OCI-LY3 (cell line): ENCODE measurements around the gene ZNF516.

ENCODE experiments used
- H2AFZ ChIP-seq: fragments of 200-600, 300-600 bp; shearing (Covaris generic); 2 replicates; pipeline ENCODE4 v1.6.0; 2014; ENCODE audit warnings: antibody characterized with exemption, low read depth, low read length
- H3K27ac ChIP-seq: fragments of 200-600, 300-600 bp; sonication (generic); 2 replicates; pipeline ENCODE4 v1.5.1; 2014; ENCODE audit warnings: mild to moderate bottlenecking, low read length, moderate library complexity, mixed read lengths
- H3K27me3 ChIP-seq: fragments of 200-600, 300-600 bp; sonication (generic); 2 replicates; pipeline ENCODE4 v1.6.1; 2014; ENCODE audit warnings: low read depth, low read length, mixed read lengths
- H3K36me3 ChIP-seq: fragments of 200-600, 300-600 bp; sonication (generic); replicated peaks from 2 replicates; pipeline ENCODE3; 2014; ENCODE audit warnings: low read depth, low read length, mixed read lengths
- H3K4me1 ChIP-seq: fragments of 300-600, 200-600 bp; sonication (generic); 2 replicates; pipeline ENCODE4 v1.6.1; 2014; ENCODE audit warnings: low read length, mixed read lengths
- H3K4me2 ChIP-seq: fragments of 200-600, 300-600 bp; sonication (generic); 2 replicates; pipeline ENCODE4 v1.6.1; 2014; ENCODE audit warnings: low read length, mixed read lengths
- H3K4me3 ChIP-seq: fragments of 300-600, 200-600 bp; sonication (generic); 2 replicates; pipeline ENCODE4 v1.5.1; 2014; ENCODE audit warnings: antibody characterized with exemption, mild to moderate bottlenecking, low read length, moderate library complexity
- H3K79me2 ChIP-seq: fragments of 300-600, 200-600 bp; shearing (Covaris generic); 2 replicates; pipeline ENCODE4 v1.6.1; 2014; ENCODE audit warnings: mild to moderate bottlenecking, low read length, mixed read lengths
- H3K9ac ChIP-seq: fragments of 300-600, 200-600 bp; shearing (Covaris generic); 2 replicates; pipeline ENCODE4 v1.6.0; 2014; ENCODE audit warnings: mild to moderate bottlenecking, low read length, moderate library complexity
- H3K9me3 ChIP-seq: fragments of 200-600, 300-600 bp; shearing (Covaris generic); 2 replicates; pipeline ENCODE4 v1.6.1; 2014; ENCODE audit warnings: low read length, mixed read lengths; ENCODE audit not compliant: insufficient read depth
- H4K20me1 ChIP-seq: fragments of 200-600, 300-600 bp; sonication (generic); 2 replicates; pipeline ENCODE4 v1.6.1; 2016; ENCODE audit warnings: low read length, mixed read lengths; ENCODE audit not compliant: insufficient read depth
- EZH2phosphoT487 ChIP-seq: fragments of 200-600 bp; shearing (Covaris generic); IDR thresholded peaks from 2 replicates; pipeline ENCODE4 v1.6.1; 2018; ENCODE audit warnings: antibody characterized with exemption, mixed run types, low read depth
- TF ChIP-seq, protein P1 (sequence below): fragments of 200-600, 300-600 bp; sonication (generic); IDR thresholded peaks from 2 replicates; pipeline ENCODE4 v1.5.1; 2014; ENCODE audit warnings: antibody characterized with exemption, low read length, low read depth

The ZNF516 gene

DNA sequence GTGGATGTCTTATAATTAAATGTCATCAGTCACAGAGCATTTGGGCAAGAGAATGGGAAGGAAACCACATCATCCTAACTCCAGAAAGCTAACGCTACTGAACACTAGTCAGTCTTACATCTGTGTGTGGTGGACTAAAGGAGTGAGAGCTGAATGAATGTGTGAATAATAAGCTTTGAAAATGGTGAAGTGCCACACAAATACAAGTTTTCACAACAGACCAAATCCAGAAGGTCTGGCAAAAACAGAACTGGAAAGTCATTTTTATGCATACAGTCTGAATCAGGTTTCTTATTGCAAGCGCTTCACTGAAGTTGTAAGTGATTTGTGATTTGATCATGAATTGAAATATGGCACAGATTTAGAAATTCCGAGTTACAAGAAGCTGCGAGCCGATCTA is 175.7 kb downstream of the ZNF516 start:
- Histone ChIP-seq H3K79me2 (no peaks in the 10 kb centered on the region), H2AFZ (no peak overlapping the region), H3K4me1 (no peaks in the 10 kb centered on the region), H4K20me1 (no peaks in the 10 kb centered on the region), H3K27me3 (peaks cover 17% of the 10 kb centered on the region; the same call in 1 of the 2 replicates), H3K27ac (no peak overlapping the region), H3K36me3 (no peaks in the 10 kb centered on the region), H3K9ac (no peak overlapping the region), H3K4me3 (no peak overlapping the region), H3K4me2 (no peak overlapping the region), H3K9me3 (no peaks in the 10 kb centered on the region)
- TF ChIP-seq, protein P1, sequence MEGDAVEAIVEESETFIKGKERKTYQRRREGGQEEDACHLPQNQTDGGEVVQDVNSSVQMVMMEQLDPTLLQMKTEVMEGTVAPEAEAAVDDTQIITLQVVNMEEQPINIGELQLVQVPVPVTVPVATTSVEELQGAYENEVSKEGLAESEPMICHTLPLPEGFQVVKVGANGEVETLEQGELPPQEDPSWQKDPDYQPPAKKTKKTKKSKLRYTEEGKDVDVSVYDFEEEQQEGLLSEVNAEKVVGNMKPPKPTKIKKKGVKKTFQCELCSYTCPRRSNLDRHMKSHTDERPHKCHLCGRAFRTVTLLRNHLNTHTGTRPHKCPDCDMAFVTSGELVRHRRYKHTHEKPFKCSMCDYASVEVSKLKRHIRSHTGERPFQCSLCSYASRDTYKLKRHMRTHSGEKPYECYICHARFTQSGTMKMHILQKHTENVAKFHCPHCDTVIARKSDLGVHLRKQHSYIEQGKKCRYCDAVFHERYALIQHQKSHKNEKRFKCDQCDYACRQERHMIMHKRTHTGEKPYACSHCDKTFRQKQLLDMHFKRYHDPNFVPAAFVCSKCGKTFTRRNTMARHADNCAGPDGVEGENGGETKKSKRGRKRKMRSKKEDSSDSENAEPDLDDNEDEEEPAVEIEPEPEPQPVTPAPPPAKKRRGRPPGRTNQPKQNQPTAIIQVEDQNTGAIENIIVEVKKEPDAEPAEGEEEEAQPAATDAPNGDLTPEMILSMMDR: no peak
- no peak for TF ChIP-seq EZH2phosphoT487

DNA sequence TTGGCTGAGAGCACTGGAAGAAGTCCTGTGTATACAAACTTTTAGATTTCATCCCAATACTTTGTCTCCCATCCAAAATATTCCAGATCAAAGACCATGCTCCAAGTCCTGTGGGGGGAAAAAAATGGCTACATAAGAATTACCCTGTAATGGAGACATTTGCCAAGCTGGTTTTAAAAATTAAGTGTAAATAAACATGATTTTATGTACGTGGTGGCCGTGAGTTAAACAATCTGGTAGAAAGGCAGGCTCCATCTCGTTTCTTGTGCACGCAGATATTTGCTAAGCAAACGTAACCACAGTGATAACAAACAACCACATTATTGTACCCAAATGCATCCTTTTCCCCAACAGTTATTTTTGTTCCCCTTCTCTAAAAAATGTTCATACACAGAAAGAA is 176.4 kb downstream of the ZNF516 start:
- H3K27me3 ChIP-seq: peaks cover 17% of the 10 kb centered on the region; the same call in 1 of the 2 replicates
- no peaks in the 10 kb centered on the region for H3K4me1 ChIP-seq
- H3K36me3 ChIP-seq: no peaks in the 10 kb centered on the region
- H3K9me3 ChIP-seq: no peaks in the 10 kb centered on the region
- no peak overlapping the region for H3K27ac ChIP-seq
- H3K4me2 ChIP-seq: no peak overlapping the region
- no peaks in the 10 kb centered on the region for H4K20me1 ChIP-seq
- TF ChIP-seq, protein P1: no peak
- H3K4me3 ChIP-seq: no peak overlapping the region
- H2AFZ ChIP-seq: no peak overlapping the region
- no peaks in the 10 kb centered on the region for H3K79me2 ChIP-seq
- no peak overlapping the region for H3K9ac ChIP-seq

DNA sequence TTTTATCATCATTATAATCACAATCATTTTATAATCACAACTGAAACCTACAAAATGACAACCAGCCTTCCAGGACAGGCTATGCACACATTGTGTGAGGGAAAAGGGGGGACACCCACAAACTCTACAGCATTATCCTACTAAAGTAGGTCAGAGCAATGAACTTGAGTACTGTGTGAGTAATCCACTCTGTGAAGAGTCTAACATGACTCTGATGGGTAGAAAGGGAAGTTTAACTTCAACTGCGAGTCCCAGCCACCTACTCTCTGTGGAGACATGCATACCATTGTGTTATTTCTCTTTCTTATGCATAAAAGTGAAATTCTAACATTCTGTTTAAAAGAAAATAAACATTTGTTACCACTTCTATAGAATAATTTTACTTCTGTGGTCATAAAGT is 177.9 kb downstream of the ZNF516 start:
- Histone ChIP-seq H2AFZ (no peak overlapping the region), H3K27me3 (peaks cover 17% of the 10 kb centered on the region; the same call in 1 of the 2 replicates), H3K79me2 (no peaks in the 10 kb centered on the region), H4K20me1 (no peaks in the 10 kb centered on the region), H3K36me3 (no peaks in the 10 kb centered on the region), H3K9me3 (no peaks in the 10 kb centered on the region), H3K9ac (no peak overlapping the region), H3K4me2 (no peak overlapping the region), H3K27ac (no peak overlapping the region), H3K4me3 (no peak overlapping the region), H3K4me1 (no peaks in the 10 kb centered on the region)
- no peak for TF ChIP-seq EZH2phosphoT487
- TF ChIP-seq, protein P1: no peak

DNA sequence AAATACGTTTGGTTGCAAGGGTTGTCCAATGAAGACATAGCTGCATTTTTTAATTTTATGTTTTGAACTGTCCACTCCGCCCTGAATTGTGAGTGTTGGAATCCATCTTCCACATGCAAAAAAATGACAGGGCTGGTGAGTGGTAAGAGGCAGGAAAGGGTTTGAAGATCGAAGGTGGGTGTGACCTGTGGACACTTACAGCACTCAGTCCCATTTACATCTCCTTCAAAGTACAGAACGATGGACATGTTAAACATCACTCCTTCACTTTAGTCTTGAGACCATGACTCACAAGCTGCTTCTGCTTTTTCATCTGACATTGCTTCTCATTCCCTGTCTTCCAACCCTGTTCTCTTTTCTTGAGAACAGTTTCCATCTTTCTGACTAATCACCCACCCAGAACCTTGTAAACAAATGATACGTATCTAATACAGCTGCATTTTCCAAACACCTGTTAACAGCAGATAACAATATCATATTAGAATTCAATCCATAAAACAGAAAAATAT is 179.3 kb downstream of the ZNF516 start:
- no peaks in the 10 kb centered on the region for H3K4me1 ChIP-seq
- no peaks in the 10 kb centered on the region for H4K20me1 ChIP-seq
- H3K36me3 ChIP-seq: no peaks in the 10 kb centered on the region
- no peak overlapping the region for H3K4me3 ChIP-seq
- no peak for TF ChIP-seq EZH2phosphoT487
- TF ChIP-seq, protein P1: no peak
- H3K4me2 ChIP-seq: no peak overlapping the region
- H3K27ac ChIP-seq: no peak overlapping the region
- H2AFZ ChIP-seq: no peak overlapping the region
- no peak overlapping the region for H3K9ac ChIP-seq
- H3K27me3 ChIP-seq: peaks cover 17% of the 10 kb centered on the region; the same call in 1 of the 2 replicates
- no peaks in the 10 kb centered on the region for H3K79me2 ChIP-seq
- H3K9me3 ChIP-seq: no peaks in the 10 kb centered on the region
